Mammary epithelial cell (primary cell): Measurements from ENCODE around the gene TRPV6.

Experiments used
- EZH2 ChIP-seq: IDR thresholded peaks from 2 replicates; pipeline ENCODE4 v1.6.1; 2012; ENCODE audit warnings: low read length, inconsistent platforms, borderline replicate concordance
- TF ChIP-seq, protein P1 (sequence below), 2 donors: IDR thresholded peaks in 1 of 2; conservative IDR thresholded peaks in 1 of 2; 2 replicates each; pipeline ENCODE4 v1.5.1; 2011 to 2012; ENCODE audit warnings: inconsistent platforms in 2 of 2, low read length in 2 of 2, mild to moderate bottlenecking in 2 of 2, control low read depth in 1 of 2, low read depth in 1 of 2; ENCODE audit not compliant: insufficient read depth in 1 of 2; ENCODE audit errors: extremely low read depth in 1 of 2

DNA sequence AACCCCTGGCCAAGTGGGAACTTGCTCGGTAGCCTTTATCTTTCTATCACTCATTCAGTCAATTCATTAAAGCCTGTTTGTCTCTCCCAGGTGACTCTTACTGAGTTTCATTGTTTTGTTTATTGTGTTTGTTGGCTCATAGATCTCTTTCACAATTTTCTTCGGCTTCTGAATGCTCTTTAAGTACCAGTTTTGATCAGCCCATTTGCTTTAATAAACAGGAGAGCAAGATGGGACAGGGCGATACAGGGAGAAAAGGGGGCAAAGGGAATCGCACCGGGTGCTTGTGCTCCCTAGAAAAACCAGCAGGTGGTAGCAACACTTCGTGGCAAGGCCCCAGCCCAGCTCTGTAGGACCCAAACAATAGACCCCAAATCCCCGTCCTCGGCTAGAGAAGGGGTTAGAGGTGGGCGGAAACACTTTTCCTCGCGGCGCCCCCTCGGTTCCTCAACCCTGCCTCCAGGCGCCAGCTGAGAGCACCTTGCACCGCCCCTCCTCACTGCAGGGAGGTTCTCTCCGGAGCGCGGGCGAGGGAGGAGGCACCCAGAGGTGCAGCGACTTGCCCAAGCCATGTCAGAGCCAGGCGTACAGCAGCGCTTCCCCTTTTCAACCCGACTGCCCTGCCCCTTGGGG, 31.7 kb downstream of the TRPV6 start:
- TF ChIP-seq, protein P1, sequence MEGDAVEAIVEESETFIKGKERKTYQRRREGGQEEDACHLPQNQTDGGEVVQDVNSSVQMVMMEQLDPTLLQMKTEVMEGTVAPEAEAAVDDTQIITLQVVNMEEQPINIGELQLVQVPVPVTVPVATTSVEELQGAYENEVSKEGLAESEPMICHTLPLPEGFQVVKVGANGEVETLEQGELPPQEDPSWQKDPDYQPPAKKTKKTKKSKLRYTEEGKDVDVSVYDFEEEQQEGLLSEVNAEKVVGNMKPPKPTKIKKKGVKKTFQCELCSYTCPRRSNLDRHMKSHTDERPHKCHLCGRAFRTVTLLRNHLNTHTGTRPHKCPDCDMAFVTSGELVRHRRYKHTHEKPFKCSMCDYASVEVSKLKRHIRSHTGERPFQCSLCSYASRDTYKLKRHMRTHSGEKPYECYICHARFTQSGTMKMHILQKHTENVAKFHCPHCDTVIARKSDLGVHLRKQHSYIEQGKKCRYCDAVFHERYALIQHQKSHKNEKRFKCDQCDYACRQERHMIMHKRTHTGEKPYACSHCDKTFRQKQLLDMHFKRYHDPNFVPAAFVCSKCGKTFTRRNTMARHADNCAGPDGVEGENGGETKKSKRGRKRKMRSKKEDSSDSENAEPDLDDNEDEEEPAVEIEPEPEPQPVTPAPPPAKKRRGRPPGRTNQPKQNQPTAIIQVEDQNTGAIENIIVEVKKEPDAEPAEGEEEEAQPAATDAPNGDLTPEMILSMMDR (conservative IDR thresholded peaks at IDR 0.05 in 1 of 2, IDR thresholded peaks at IDR 0.05 in 1 of 2; ENCODE audit: extremely low read depth in 1 of 2, insufficient read depth in 1 of 2, low read depth in 1 of 2, low read length in 2 of 2), result peak; percentile 79 to 86
- no peak for TF ChIP-seq EZH2
